ENCODE results near the gene TRPM8.

The TRPM8 gene

GRCh38 chr2:234046521-234046920 lies 129.3 kb downstream of the TRPM8 start:
- no peak for DNase-seq (ENCODE audit: low read depth, low spot score)

GRCh38 chr2:234047361-234047760 lies 130.2 kb downstream of the TRPM8 start:
- no peak for DNase-seq (ENCODE audit: low read depth, low spot score)

GRCh38 chr2:234048049-234048448 lies 130.9 kb downstream of the TRPM8 start:
- DNase-seq (ENCODE audit: low read depth, low spot score): no peak

GRCh38 chr2:234050455-234051135 lies 133.4 kb downstream of the TRPM8 start, which contains the start of gene SPP2:
Gene SPP2 (plus strand): TSS chr2:234050702. CDS start chr2:234050787, 85 bp downstream.
- no peak for DNase-seq (ENCODE audit: low read depth, low spot score)

- no peak for DNase-seq (ENCODE audit: low read depth, low spot score)
These were observed 134.3 kb downstream of the TRPM8 start for GRCh38 chr2:234051374-234052070.

GRCh38 chr2:234058881-234059280 lies 141.7 kb downstream of the TRPM8 start:
- no peak for DNase-seq (ENCODE audit: low read depth, low spot score)

- no peak for DNase-seq (ENCODE audit: low read depth, low spot score)
These were observed 143.1 kb downstream of the TRPM8 start for GRCh38 chr2:234060236-234060635.

- DNase-seq (ENCODE audit: low read depth, low spot score): no peak
These were observed 144.6 kb downstream of the TRPM8 start for GRCh38 chr2:234061624-234062257.

- no peak for DNase-seq (ENCODE audit: low read depth, low spot score)
These were observed 149.4 kb downstream of the TRPM8 start for GRCh38 chr2:234066587-234066986.
